HEK293 (cell line): ENCODE data around the gene CANT1.

Experiments used
- CTCF ChIA-PET: fragments of 350-600 bp; formaldehyde crosslinking; extraction: SDS; loops from one replicate; lab custom pipeline; 2021; ENCODE audit warnings: antibody characterized with exemption; lab: Yijun Ruan, JAX
- POLR2A ChIA-PET: fragments of 300-600 bp; formaldehyde crosslinking; extraction: SDS; loops from one replicate; lab custom pipeline; 2020; ENCODE audit warnings: antibody characterized with exemption, inconsistent platforms; lab: Yijun Ruan, JAX
- H3K27ac ChIP-seq: fragments of 200-500 bp; sonication (Bioruptor generic); 2 replicates; pipeline ENCODE4 v1.5.1; 2014; ENCODE audit warnings: low read depth, low read length, control low read depth, inconsistent platforms; ENCODE audit errors: extremely low read depth
- H3K36me3 ChIP-seq, 2 experiments: fragments of 200-500 bp in 1 of 2; sonication (Bioruptor generic) in 1 of 2; 1 replicate in 1 of 2; 2 replicates in 1 of 2; pipeline ENCODE4 v1.5.1; 2014 to 2017; ENCODE audit warnings: inconsistent platforms in 2 of 2, low read length in 2 of 2; ENCODE audit not compliant: control insufficient read depth in 2 of 2, insufficient read depth in 1 of 2
- H3K4me1 ChIP-seq: fragments of 200-500 bp; sonication (Bioruptor generic); 2 replicates; pipeline ENCODE4 v1.5.1; 2014; ENCODE audit warnings: mild to moderate bottlenecking, low read length, inconsistent platforms; ENCODE audit not compliant: control insufficient read depth, insufficient read depth
- H3K4me3 ChIP-seq: 2 replicates; pipeline ENCODE4 v1.5.1; 2011; ENCODE audit warnings: low read depth, mild to moderate bottlenecking, control low read depth, low read length, moderate library complexity
- H3K9me3 ChIP-seq: fragments of 200-500 bp; sonication (Bioruptor generic); 2 replicates; pipeline ENCODE4 v1.5.1; 2014; ENCODE audit warnings: low read depth, low read length, inconsistent platforms; ENCODE audit not compliant: control insufficient read depth, insufficient read depth
- EGR2 ChIP-seq: fragments of 450-650 bp; formaldehyde crosslinking; IDR thresholded peaks from 2 replicates; pipeline ENCODE4 v1.5.1; 2016; ENCODE audit warnings: low read depth, missing biosample characterization, missing genetic modification characterization
- FEZF1 ChIP-seq: fragments of 450-650 bp; formaldehyde crosslinking; IDR thresholded peaks from 2 replicates; pipeline ENCODE4 v1.5.1; 2016; ENCODE audit warnings: missing biosample characterization, missing genetic modification characterization
- GLIS1 ChIP-seq: fragments of 450-650 bp; formaldehyde crosslinking; IDR thresholded peaks from 2 replicates; pipeline ENCODE4 v1.5.1; 2016; ENCODE audit warnings: missing biosample characterization, missing genetic modification characterization
- MZF1 ChIP-seq: fragments of 450-650 bp; formaldehyde crosslinking; IDR thresholded peaks from 2 replicates; pipeline ENCODE4 v1.5.1; 2017; ENCODE audit warnings: missing biosample characterization, missing genetic modification characterization, borderline replicate concordance
- OVOL3 ChIP-seq: fragments of 450-650 bp; formaldehyde crosslinking; IDR thresholded peaks from 2 replicates; pipeline ENCODE4 v1.5.1; 2016; ENCODE audit warnings: missing biosample characterization, missing genetic modification characterization
- SCRT2 ChIP-seq: fragments of 450-650 bp; formaldehyde crosslinking; IDR thresholded peaks from 2 replicates; pipeline ENCODE4 v1.5.1; 2016; ENCODE audit warnings: missing biosample characterization, missing genetic modification characterization
- WT1 ChIP-seq: fragments of 450-650 bp; formaldehyde crosslinking; IDR thresholded peaks from 2 replicates; pipeline ENCODE4 v1.5.1; 2016; ENCODE audit warnings: missing biosample characterization, missing genetic modification characterization
- YY2 ChIP-seq: fragments of 450-650 bp; formaldehyde crosslinking; IDR thresholded peaks from 2 replicates; pipeline ENCODE4 v1.5.1; 2016; ENCODE audit warnings: missing biosample characterization, missing genetic modification characterization
- ZFHX2 ChIP-seq: fragments of 450-650 bp; formaldehyde crosslinking; conservative IDR thresholded peaks from 2 replicates; pipeline ENCODE4 v1.5.1; 2016; ENCODE audit warnings: missing biosample characterization, missing genetic modification characterization
- ZIC2 ChIP-seq: fragments of 450-650 bp; formaldehyde crosslinking; IDR thresholded peaks from 2 replicates; pipeline ENCODE4 v1.5.1; 2016; ENCODE audit warnings: missing biosample characterization, missing genetic modification characterization
- ZNF169 ChIP-seq: fragments of 450-650 bp; formaldehyde crosslinking; IDR thresholded peaks from 2 replicates; pipeline ENCODE4 v1.5.1; 2016; ENCODE audit warnings: missing biosample characterization, missing genetic modification characterization
- ZNF221 ChIP-seq: fragments of 450-650 bp; formaldehyde crosslinking; IDR thresholded peaks from 2 replicates; pipeline ENCODE4 v1.5.1; 2017; ENCODE audit warnings: missing biosample characterization, missing genetic modification characterization, borderline replicate concordance
- ZNF24 ChIP-seq: fragments of 450-650 bp; formaldehyde crosslinking; IDR thresholded peaks from 2 replicates; pipeline ENCODE4 v1.5.1; 2016; ENCODE audit warnings: missing biosample characterization, missing genetic modification characterization
- ZNF324 ChIP-seq: fragments of 450-650 bp; formaldehyde crosslinking; IDR thresholded peaks from 2 replicates; pipeline ENCODE4 v1.5.1; 2016; ENCODE audit warnings: missing biosample characterization, missing genetic modification characterization
- ZNF416 ChIP-seq: fragments of 450-650 bp; formaldehyde crosslinking; IDR thresholded peaks from 2 replicates; pipeline ENCODE4 v1.5.1; 2016; ENCODE audit warnings: missing biosample characterization, missing genetic modification characterization
- ZNF510 ChIP-seq: fragments of 450-650 bp; formaldehyde crosslinking; IDR thresholded peaks from 2 replicates; pipeline ENCODE4 v1.5.1; 2018; ENCODE audit warnings: mild to moderate bottlenecking, missing genetic modification characterization, missing biosample characterization; ENCODE audit not compliant: insufficient replicate concordance
- ZNF514 ChIP-seq: fragments of 450-650 bp; formaldehyde crosslinking; IDR thresholded peaks from 2 replicates; pipeline ENCODE4 v1.5.1; 2016; ENCODE audit warnings: missing biosample characterization, missing genetic modification characterization
- ZNF521 ChIP-seq: fragments of 450-650 bp; formaldehyde crosslinking; IDR thresholded peaks from 2 replicates; pipeline ENCODE4 v1.5.1; 2017; ENCODE audit warnings: missing biosample characterization, mild to moderate bottlenecking, missing genetic modification characterization
- ZNF600 ChIP-seq: fragments of 450-650 bp; formaldehyde crosslinking; IDR thresholded peaks from 2 replicates; pipeline ENCODE4 v1.5.1; 2016; ENCODE audit warnings: missing biosample characterization, missing genetic modification characterization

The CANT1 gene

GRCh38 chr17:79002796-79003593 lies 6.6 kb downstream of the CANT1 start:
- POLR2A ChIA-PET: no interaction called here

GRCh38 chr17:79002291-79002690 lies 7.3 kb downstream of the CANT1 start:
- Histone ChIP-seq H3K4me3 (no peak overlapping the region), H3K9me3 (no peaks in the 10 kb centered on the region), H3K36me3 (peaks cover 0 to 62% of the 10 kb centered on the region in 2 experiments; a peak in 2 of 3 replicates), H3K4me1 (peaks cover 7% of the 10 kb centered on the region; the same call in 1 of the 2 replicates), H3K27ac (no peak overlapping the region)
- CTCF ChIA-PET: interaction anchor here (0.7 to 2.2 kb wide), 2 partner anchors 9 to 44 kb away, joined by 3 to 13 read pairs; no protein-coding TSS in a partner anchor
- TF ChIP-seq ZIC2 (peak; percentile 42; the same call in 1 of the 2 replicates), ZNF324 (tag by site-specific recombination) (no peak), SCRT2 (no peak), ZNF416 (tag by site-specific recombination) (no peak)
- POLR2A ChIA-PET: no interaction called here

More at GRCh38 chr17:79002796-79003593, 6.6 kb downstream of the CANT1 start:
- Histone ChIP-seq H3K9me3 (no peaks in the 10 kb centered on the region), H3K36me3 (peaks cover 0 to 62% of the 10 kb centered on the region in 2 experiments; a peak in 2 of 3 replicates), H3K4me1 (peaks cover 7% of the 10 kb centered on the region; the same call in 1 of the 2 replicates), H3K4me3 (no peak overlapping the region), H3K27ac (no peak overlapping the region)
- CTCF ChIA-PET: interaction anchor here (0.6 to 2.2 kb wide), 5 partner anchors 9 to 1661 kb away, joined by 3 to 13 read pairs (median 3); no protein-coding TSS in a partner anchor
- TF ChIP-seq ZNF521 (tag by site-specific recombination): no peak
- no peak for TF ChIP-seq ZNF169 (tag by site-specific recombination)
- TF ChIP-seq WT1 (tag by site-specific recombination): no peak
- TF ChIP-seq ZNF510 (tag by site-specific recombination): no peak
- TF ChIP-seq MZF1: no peak
- no peak for TF ChIP-seq FEZF1
- no peak for TF ChIP-seq ZNF600
- TF ChIP-seq OVOL3: no peak

- Histone ChIP-seq H3K9me3 (no peaks in the 10 kb centered on the region), H3K4me3 (no peak overlapping the region), H3K36me3 (peaks cover 0 to 63% of the 10 kb centered on the region in 2 experiments; a peak in 2 of 3 replicates), H3K27ac (no peak overlapping the region), H3K4me1 (peaks cover 7% of the 10 kb centered on the region; the same call in 1 of the 2 replicates)
- CTCF ChIA-PET: interaction anchor here (0.7 kb wide), 1 partner anchor 43 kb away, joined by 3 read pairs; no protein-coding TSS in a partner anchor
- POLR2A ChIA-PET: no interaction called here
- TF ChIP-seq YY2 (tag by site-specific recombination): no peak
- no peak for TF ChIP-seq ZNF514
- TF ChIP-seq ZNF221 (tag by site-specific recombination): no peak
- peak; percentile 62 for TF ChIP-seq EGR2 (tag by site-specific recombination)
- peak; percentile 52; the same call in 1 of the 2 replicates for TF ChIP-seq ZFHX2
- 0 out of 2 replicates have a peak, but pooled peaks have one; percentile 14 for TF ChIP-seq GLIS1 (tag by site-specific recombination)
- 0 out of 2 replicates have a peak, but pooled peaks have one; percentile 13 for TF ChIP-seq ZNF600
- TF ChIP-seq ZNF24 (tag by site-specific recombination): no peak
Measured at GRCh38 chr17:79001190-79002020, 8.2 kb downstream of the CANT1 start.
